ENCODE measurements around the gene ERG28. TPM values are rescaled to one million over a fixed set of nuclear protein-coding genes. Genes with fewer than 3 reads are reported as not detected.

ERG28 gene
- total and polyA plus RNA-seq, 2 donors (not counting 1 experiment from before 2014, with no cell fraction given), result 4.9 to 11.7 TPM

DNA sequence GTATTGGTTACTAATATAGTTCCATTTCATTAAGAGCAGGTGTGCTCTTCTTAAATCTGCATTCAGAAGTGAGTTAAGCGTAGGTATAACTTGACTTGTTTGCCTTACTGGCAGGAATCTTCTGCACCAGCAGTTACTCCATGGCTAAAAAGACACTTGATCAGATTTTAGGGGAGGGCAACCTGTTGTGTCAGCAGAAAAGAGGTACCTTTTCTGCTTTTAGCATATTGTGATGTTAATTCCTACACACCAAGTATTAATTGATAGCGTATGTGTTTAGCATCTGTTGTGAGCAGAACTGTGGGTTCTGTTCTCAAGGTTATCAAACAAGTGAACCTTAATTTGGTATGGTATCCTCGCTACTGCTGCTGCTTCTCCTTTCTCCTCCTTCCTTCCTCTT, 38.7 kb upstream of the ERG28 start:
- Histone ChIP-seq H3K4me1 (ENCODE audit: control insufficient read depth in 2 of 2, insufficient read depth in 2 of 2, low read length in 2 of 2) (no peaks in the 10 kb centered on the region), H3K27me3 (replicated peaks in 1 of 4; ENCODE audit: control extremely low read depth in 1 of 4, control insufficient read depth in 3 of 4, insufficient read depth in 4 of 4, low read length in 3 of 4) (no peaks in the 10 kb centered on the region), H3K27ac (ENCODE audit: low read length in 2 of 2) (no peak overlapping the region), H2AFZ (ENCODE audit: insufficient read depth, low read depth, low read length, poor library complexity, severe bottlenecking) (no peak overlapping the region), H3K4me2 (replicated peaks; ENCODE audit: low read depth, low read length, poor library complexity, severe bottlenecking) (no peak overlapping the region), H3K36me3 (replicated peaks in 1 of 2; ENCODE audit: control extremely low read depth in 1 of 2, control insufficient read depth in 1 of 2, extremely low read depth in 1 of 2, insufficient read depth in 2 of 2, low read length in 1 of 2) (peaks cover 0 to 13% of the 10 kb centered on the region in 2 experiments), H3K79me2 (ENCODE audit: control insufficient read depth, insufficient read depth, low read length) (no peaks in the 10 kb centered on the region), H3K9ac (ENCODE audit: low read length) (no peak overlapping the region), H3K4me3 (ENCODE audit: control extremely low read depth in 1 of 5, extremely low read depth in 1 of 5, insufficient read depth in 1 of 5, low read depth in 2 of 5, low read length in 4 of 5) (no peak overlapping the region), H4K20me1 (ENCODE audit: control insufficient read depth, insufficient read depth, low read length, poor library complexity, severe bottlenecking) (no peaks in the 10 kb centered on the region), H3K9me3 (ENCODE audit: control extremely low read depth in 1 of 3, control insufficient read depth in 2 of 3, insufficient read depth in 1 of 3, low read length in 2 of 3) (peaks cover 0 to 6% (median 0%) of the 10 kb centered on the region in 3 donors)
- Mint-ChIP-seq H3K27ac (no peak overlapping the region), H3K4me3 (no peak overlapping the region), H3K4me1 (peaks cover 4% of the 10 kb centered on the region), H3K27me3 (no peaks in the 10 kb centered on the region), H3K9me3 (ENCODE audit: insufficient read depth) (peaks cover 3% of the 10 kb centered on the region)
- CTCF ChIA-PET, result no interaction called here
- intact Hi-C loops (cut with micrococcal nuclease), result no loop called here
- ATAC-seq (ENCODE audit: low read depth) (no peak), DNase-seq (no peak)
- no peak for TF ChIP-seq EZH2 (IDR thresholded peaks at IDR 0.05; ENCODE audit: borderline replicate concordance, insufficient read depth, low read depth, low read length, poor library complexity, severe bottlenecking)
- TF ChIP-seq, protein P1, sequence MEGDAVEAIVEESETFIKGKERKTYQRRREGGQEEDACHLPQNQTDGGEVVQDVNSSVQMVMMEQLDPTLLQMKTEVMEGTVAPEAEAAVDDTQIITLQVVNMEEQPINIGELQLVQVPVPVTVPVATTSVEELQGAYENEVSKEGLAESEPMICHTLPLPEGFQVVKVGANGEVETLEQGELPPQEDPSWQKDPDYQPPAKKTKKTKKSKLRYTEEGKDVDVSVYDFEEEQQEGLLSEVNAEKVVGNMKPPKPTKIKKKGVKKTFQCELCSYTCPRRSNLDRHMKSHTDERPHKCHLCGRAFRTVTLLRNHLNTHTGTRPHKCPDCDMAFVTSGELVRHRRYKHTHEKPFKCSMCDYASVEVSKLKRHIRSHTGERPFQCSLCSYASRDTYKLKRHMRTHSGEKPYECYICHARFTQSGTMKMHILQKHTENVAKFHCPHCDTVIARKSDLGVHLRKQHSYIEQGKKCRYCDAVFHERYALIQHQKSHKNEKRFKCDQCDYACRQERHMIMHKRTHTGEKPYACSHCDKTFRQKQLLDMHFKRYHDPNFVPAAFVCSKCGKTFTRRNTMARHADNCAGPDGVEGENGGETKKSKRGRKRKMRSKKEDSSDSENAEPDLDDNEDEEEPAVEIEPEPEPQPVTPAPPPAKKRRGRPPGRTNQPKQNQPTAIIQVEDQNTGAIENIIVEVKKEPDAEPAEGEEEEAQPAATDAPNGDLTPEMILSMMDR (IDR thresholded peaks at IDR 0.05), result no peak
- 100% methylated on average over 1 of the region's 3 CpGs for WGBS (ENCODE audit: insufficient coverage)
- POLR2A ChIA-PET, result no interaction called here

DNA sequence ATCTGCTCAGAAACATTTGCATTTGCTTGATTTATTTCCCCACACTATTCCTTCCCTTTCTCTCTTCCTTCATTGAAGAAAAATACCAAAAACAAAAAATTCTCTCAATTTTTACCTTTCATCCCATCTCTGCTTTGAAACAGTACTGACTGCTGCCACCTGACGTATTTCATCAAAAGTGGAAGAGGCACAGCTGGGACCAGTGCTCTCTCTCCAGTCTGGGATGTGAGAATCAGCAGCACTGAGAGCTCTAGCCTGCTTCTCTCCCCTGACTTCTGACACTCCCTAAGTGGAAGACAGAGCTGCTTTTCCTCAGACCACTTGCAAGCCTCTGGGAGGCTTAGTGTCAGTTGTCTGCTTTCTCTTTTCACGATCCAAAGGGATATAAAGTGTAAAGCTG, 37.2 kb upstream of the ERG28 start:
- no peak overlapping the region for H3K4me2 ChIP-seq (replicated peaks; ENCODE audit: low read depth, low read length, poor library complexity, severe bottlenecking)
- no peaks in the 10 kb centered on the region for H3K27me3 Mint-ChIP-seq
- H3K4me1 Mint-ChIP-seq, result peaks cover 4% of the 10 kb centered on the region
- H3K4me1 ChIP-seq (ENCODE audit: control insufficient read depth in 2 of 2, insufficient read depth in 2 of 2, low read length in 2 of 2), result no peaks in the 10 kb centered on the region
- no peak overlapping the region for H3K9ac ChIP-seq (ENCODE audit: low read length)
- intact Hi-C loops (cut with micrococcal nuclease), result no loop called here
- H4K20me1 ChIP-seq (ENCODE audit: control insufficient read depth, insufficient read depth, low read length, poor library complexity, severe bottlenecking), result no peaks in the 10 kb centered on the region
- H3K27ac Mint-ChIP-seq, result no peak overlapping the region
- ChIA-PET POLR2A (no interaction called here), CTCF (no interaction called here)
- peaks cover 3 to 26% of the 10 kb centered on the region in 2 experiments for H3K36me3 ChIP-seq (replicated peaks in 1 of 2; ENCODE audit: control extremely low read depth in 1 of 2, control insufficient read depth in 1 of 2, extremely low read depth in 1 of 2, insufficient read depth in 2 of 2, low read length in 1 of 2)
- H3K9me3 Mint-ChIP-seq (ENCODE audit: insufficient read depth), result peaks cover 3% of the 10 kb centered on the region
- ATAC-seq (ENCODE audit: low read depth) (no peak), DNase-seq (no peak)
- no peak overlapping the region for H2AFZ ChIP-seq (ENCODE audit: insufficient read depth, low read depth, low read length, poor library complexity, severe bottlenecking)
- no peaks in the 10 kb centered on the region for H3K79me2 ChIP-seq (ENCODE audit: control insufficient read depth, insufficient read depth, low read length)
- no peak for TF ChIP-seq EZH2 (IDR thresholded peaks at IDR 0.05; ENCODE audit: borderline replicate concordance, insufficient read depth, low read depth, low read length, poor library complexity, severe bottlenecking)
- TF ChIP-seq, protein P1 (IDR thresholded peaks at IDR 0.05), result no peak
- H3K27me3 ChIP-seq (replicated peaks in 1 of 4; ENCODE audit: control extremely low read depth in 1 of 4, control insufficient read depth in 3 of 4, insufficient read depth in 4 of 4, low read length in 3 of 4), result no peaks in the 10 kb centered on the region
- peaks cover 0 to 9% (median 0%) of the 10 kb centered on the region in 3 donors for H3K9me3 ChIP-seq (ENCODE audit: control extremely low read depth in 1 of 3, control insufficient read depth in 2 of 3, insufficient read depth in 1 of 3, low read length in 2 of 3)
- H3K27ac ChIP-seq (ENCODE audit: low read length in 2 of 2), result no peak overlapping the region
- 100% methylated on average over 1 of the region's 2 CpGs for WGBS (ENCODE audit: insufficient coverage)
- no peak overlapping the region for H3K4me3 Mint-ChIP-seq
- no peak overlapping the region for H3K4me3 ChIP-seq (ENCODE audit: control extremely low read depth in 1 of 5, extremely low read depth in 1 of 5, insufficient read depth in 1 of 5, low read depth in 2 of 5, low read length in 4 of 5)
